Right atrium auricular region (tissue), 2 donors: Measurements from ENCODE around the gene FXYD6. TPM values are rescaled to one million over a fixed set of nuclear protein-coding genes. Genes with fewer than 3 reads are reported as not detected.

ENCODE experiments used
- DNase-seq: peaks from one replicate; pipeline ENCODE4 v3.0.0-alpha.2; 2019; ENCODE audit warnings: low spot score
- H3K27ac ChIP-seq, 2 donors: fragments of 200-600 bp; sonication (generic); 1 replicate in 1 of 2; 2 replicates in 1 of 2; pipeline ENCODE4 v1.5.1; 2016 to 2019
- H3K27me3 ChIP-seq, 2 donors: fragments of 200-600 bp; sonication (generic); one replicate each; pipeline versions ENCODE4 v1.5.1 to v1.6.0; 2017 to 2019
- H3K36me3 ChIP-seq: fragments of 200-600 bp; sonication (generic); one replicate; pipeline ENCODE4 v1.5.1; 2016
- H3K4me1 ChIP-seq, 2 donors: fragments of 200-600 bp; sonication (generic); one replicate each; pipeline versions ENCODE4 v1.5.1 to v1.6.0; 2017 to 2019
- H3K4me3 ChIP-seq, 2 donors: fragments of 200-600 bp; sonication (generic); 1 replicate in 1 of 2; 2 replicates in 1 of 2; pipeline ENCODE4 v1.5.1; 2017 to 2019; ENCODE audit warnings: mild to moderate bottlenecking in 1 of 2, moderate library complexity in 1 of 2
- H3K9me3 ChIP-seq, 2 donors: fragments of 200-600 bp; sonication (generic); one replicate each; pipeline ENCODE4 v1.5.1; 2019
- total RNA-seq, 2 donors: library from RNA; depleted of rRNA; stranded (reverse); fragments of >200 nt; gene quantifications; one replicate each; pipeline ENCODE4 v1.1.0, GENCODE V29; 2016
- TF ChIP-seq, protein P1 (sequence below), 2 donors: fragments of 200-600 bp; sonication (generic); IDR thresholded peaks; one replicate each; pipeline ENCODE4 v1.5.1; 2019; ENCODE audit warnings: antibody characterized with exemption in 2 of 2

The FXYD6 gene
- total RNA-seq, 2 donors from 2014 or later, result 28.6 to 42.6 TPM

DNA sequence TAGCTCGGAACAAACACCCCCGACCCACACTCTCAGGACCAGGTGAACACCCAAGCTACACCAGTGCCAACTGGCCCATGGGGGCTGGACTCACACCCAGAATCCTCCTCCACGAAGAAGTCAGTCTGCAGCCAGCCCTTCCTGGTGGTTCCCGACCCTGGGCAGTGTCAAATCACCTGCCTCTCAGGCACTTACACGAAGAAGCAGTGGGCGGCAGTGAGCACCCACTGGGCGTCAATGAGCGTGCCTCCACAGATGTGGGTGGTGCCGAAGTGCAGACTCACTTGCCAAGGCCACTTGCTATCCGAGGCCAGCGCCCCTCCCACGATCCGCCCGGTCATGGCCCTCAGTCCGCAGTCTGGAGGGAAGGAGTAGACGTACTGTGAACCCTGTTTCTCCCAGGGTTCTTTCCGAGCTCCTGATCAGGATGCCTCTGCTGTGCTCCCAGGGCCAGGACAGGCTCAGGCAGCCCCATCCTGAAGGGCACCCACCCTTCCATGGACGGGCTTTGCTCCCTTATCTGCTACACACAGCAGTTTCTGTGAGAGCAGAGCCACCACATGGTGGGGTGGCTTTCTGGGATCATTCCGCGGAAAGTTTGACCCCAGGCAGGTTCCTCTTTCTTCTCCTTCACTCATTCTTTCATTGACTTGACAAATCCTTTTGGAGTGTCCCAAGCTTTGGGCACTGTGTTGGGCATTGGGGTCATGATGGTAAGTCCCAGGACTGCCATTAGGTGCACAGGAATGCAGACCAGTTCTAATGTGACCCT lies 33.3 kb upstream of the FXYD6 start:
- TF ChIP-seq, protein P1, sequence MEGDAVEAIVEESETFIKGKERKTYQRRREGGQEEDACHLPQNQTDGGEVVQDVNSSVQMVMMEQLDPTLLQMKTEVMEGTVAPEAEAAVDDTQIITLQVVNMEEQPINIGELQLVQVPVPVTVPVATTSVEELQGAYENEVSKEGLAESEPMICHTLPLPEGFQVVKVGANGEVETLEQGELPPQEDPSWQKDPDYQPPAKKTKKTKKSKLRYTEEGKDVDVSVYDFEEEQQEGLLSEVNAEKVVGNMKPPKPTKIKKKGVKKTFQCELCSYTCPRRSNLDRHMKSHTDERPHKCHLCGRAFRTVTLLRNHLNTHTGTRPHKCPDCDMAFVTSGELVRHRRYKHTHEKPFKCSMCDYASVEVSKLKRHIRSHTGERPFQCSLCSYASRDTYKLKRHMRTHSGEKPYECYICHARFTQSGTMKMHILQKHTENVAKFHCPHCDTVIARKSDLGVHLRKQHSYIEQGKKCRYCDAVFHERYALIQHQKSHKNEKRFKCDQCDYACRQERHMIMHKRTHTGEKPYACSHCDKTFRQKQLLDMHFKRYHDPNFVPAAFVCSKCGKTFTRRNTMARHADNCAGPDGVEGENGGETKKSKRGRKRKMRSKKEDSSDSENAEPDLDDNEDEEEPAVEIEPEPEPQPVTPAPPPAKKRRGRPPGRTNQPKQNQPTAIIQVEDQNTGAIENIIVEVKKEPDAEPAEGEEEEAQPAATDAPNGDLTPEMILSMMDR (IDR thresholded peaks at IDR 0.05), result no peak
- no peaks in the 10 kb centered on the region for H3K36me3 ChIP-seq
- peaks cover 0 to 5% of the 10 kb centered on the region in 2 donors for H3K4me1 ChIP-seq
- H3K4me3 ChIP-seq, result no peak overlapping the region
- DNase-seq, result no peak
- no peaks in the 10 kb centered on the region for H3K27me3 ChIP-seq
- H3K9me3 ChIP-seq, result no peaks in the 10 kb centered on the region
- no peak overlapping the region for H3K27ac ChIP-seq

DNA sequence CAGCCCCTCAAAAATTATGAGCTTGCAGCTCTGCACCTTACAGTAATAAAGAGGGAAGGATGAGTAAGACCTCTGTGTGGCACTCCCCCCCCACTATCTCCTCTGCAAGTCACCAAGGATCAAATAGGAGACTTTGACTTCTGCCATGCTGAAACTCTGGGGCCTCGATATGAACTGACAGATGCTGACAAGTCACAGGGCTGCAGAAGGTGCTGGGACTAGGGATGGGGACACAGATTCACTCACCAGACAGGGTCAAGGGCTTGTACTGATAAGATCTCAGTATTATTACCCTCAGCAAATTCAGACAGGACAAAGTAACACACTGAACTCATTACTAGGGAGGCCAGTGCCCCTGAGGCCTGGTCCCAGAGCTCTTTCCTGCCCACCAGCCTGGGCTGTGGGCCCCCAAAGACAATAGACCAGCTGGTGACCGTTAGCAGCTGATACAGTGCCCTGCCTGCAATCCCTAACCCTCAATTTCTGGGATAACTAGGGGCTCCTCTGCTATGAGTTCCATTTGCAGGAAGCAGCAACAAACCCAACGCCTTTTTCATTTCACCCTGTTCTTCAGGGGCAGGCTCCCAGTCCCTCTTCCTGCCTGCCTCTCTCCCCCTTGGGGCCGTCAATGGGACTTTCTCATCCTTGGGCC lies 32.6 kb upstream of the FXYD6 start:
- TF ChIP-seq, protein P1 (IDR thresholded peaks at IDR 0.05), result no peak
- H3K36me3 ChIP-seq, result no peaks in the 10 kb centered on the region
- no peaks in the 10 kb centered on the region for H3K27me3 ChIP-seq
- no peak for DNase-seq
- H3K4me3 ChIP-seq, result no peak overlapping the region
- no peaks in the 10 kb centered on the region for H3K9me3 ChIP-seq
- no peak overlapping the region for H3K27ac ChIP-seq
- H3K4me1 ChIP-seq, result peaks cover 0 to 5% of the 10 kb centered on the region in 2 donors

DNA sequence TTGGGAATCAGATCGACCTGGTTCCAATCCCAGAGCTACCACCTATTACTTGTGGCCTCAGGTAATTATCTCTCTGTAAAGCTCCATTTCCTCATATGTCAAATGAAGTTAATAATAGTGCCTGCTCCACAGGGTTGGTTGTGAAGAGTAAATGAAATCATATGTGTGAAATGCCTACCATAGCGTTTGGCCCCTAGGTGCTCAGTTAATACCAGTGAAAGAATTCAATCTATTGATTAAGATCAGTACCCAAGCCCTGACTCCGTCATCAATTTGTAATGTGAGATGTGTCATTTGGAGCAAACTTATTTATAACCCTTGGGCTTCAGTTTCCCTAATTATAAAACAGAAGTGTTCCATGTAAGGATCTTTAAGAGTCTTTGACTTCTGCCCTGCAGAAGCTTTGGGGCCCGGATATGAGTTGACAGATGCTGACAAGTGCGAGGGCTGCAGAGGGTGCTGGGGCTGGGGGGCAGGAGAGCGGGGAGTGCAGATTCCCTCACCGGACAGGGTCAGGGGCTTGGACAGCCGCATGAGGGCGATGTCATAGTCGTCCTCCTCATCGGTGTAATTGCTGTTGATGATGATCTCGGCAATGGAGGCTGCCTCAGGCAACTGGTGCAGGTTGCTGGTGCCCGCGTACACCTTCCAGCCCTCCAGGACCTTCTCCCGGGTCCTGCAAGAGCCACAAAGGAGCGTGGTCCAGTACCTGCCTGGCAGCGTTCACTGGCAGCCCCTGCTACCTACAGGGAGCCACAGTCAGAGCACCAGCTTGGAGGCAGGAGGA lies 31.8 kb upstream of the FXYD6 start:
- TF ChIP-seq, protein P1 (IDR thresholded peaks at IDR 0.05), result no peak
- Histone ChIP-seq H3K27ac (no peak overlapping the region), H3K36me3 (no peaks in the 10 kb centered on the region), H3K4me1 (peaks cover 0 to 5% of the 10 kb centered on the region in 2 donors), H3K27me3 (no peaks in the 10 kb centered on the region), H3K4me3 (no peak overlapping the region), H3K9me3 (no peaks in the 10 kb centered on the region)
- no peak for DNase-seq

DNA sequence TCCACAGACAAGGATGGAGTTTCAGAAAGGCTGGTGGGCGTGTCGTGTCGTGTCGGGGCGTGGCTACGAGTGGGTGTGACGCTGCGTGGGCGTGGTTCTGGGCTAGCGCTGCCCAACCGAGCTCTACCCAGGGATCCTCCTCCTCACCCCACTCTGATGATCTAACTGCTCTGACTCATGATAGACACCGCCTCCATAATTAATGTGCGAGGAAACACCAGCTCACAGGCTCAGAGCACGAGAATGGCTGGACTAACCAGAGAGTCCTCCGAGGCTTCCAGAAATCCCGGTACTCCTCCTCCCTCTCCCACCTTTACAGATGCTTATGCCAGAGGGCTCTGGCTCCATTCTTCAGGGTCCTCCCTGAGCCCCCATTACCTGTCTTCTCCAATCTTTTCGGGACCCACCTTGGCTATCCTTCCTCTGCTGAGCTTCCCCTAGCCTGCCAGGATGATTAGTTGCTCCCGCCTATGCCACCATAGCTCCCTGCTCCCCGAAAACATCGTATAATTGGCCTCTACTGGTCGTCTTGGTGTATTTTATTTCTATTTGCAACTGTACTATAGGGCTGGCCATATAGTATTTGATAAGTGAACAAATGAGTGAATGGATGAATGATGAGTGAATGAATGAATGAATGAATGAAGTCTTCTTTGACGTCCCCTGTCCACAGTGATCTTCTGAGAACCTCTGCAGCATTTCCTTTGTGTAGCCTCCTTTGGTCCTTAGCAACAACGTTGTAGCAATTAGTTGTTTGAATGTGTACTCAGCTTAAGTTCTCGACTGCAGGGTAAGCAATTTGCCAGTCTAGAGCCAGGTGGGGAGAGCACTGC lies 31.0 kb upstream of the FXYD6 start:
- Histone ChIP-seq H3K4me1 (peaks cover 0 to 5% of the 10 kb centered on the region in 2 donors), H3K27ac (no peak overlapping the region), H3K36me3 (no peaks in the 10 kb centered on the region), H3K27me3 (no peaks in the 10 kb centered on the region), H3K4me3 (no peak overlapping the region), H3K9me3 (no peaks in the 10 kb centered on the region)
- TF ChIP-seq, protein P1 (IDR thresholded peaks at IDR 0.05), result no peak
- DNase-seq, result peak; percentile 90

DNA sequence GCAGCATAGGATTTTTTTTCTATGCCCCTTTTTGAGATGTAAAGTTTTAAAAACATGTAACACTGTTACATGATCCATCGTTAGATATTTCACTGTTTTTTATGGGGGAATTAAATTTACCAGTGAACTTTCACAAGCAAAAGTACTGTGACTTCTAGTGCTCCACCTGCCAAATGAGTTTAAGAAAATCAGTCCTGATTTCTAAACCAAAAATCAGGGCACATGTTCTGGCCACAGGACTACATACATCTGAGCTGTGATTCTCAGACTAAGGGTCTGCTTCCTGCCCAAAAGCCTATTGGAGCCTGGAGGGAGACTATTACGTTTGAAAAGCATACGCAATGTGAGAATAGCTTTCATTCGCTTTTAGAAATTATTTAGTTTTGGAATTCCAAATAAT lies 30.3 kb upstream of the FXYD6 start:
- Histone ChIP-seq H3K27me3 (no peaks in the 10 kb centered on the region), H3K4me1 (peaks cover 0 to 5% of the 10 kb centered on the region in 2 donors), H3K36me3 (no peaks in the 10 kb centered on the region), H3K4me3 (no peak overlapping the region), H3K9me3 (no peaks in the 10 kb centered on the region), H3K27ac (no peak overlapping the region)
- TF ChIP-seq, protein P1 (IDR thresholded peaks at IDR 0.05), result no peak
- no peak for DNase-seq
